K562 (cell line): Measurements from ENCODE around the gene TMEM203. TPM values are rescaled to one million over a fixed set of nuclear protein-coding genes. Genes with fewer than 3 reads are reported as not detected.

ENCODE experiments used
- C11orf30 ChIP-seq: fragments of 450-650 bp; IDR thresholded peaks from 2 replicates; pipeline ENCODE4 v1.6.1; 2016; ENCODE audit warnings: low read depth, mild to moderate bottlenecking
- CHD2 ChIP-seq: IDR thresholded peaks from 2 replicates; pipeline ENCODE4 v1.6.1; 2011; ENCODE audit warnings: low read depth, low read length
- CREB3L1 ChIP-seq: fragments of 450-650 bp; IDR thresholded peaks from 2 replicates; pipeline ENCODE4 v1.6.1; 2014; ENCODE audit warnings: low read depth, mild to moderate bottlenecking, moderate library complexity, borderline replicate concordance
- GATA2 ChIP-seq: sonication (generic); formaldehyde crosslinking; IDR thresholded peaks from 2 replicates; pipeline ENCODE4 v1.4.0; 2020; ENCODE audit warnings: mild to moderate bottlenecking, missing genetic modification reagents
- HOXB6 ChIP-seq: fragments of 250-450 bp; sonication (Bioruptor Pico); IDR thresholded peaks from 2 replicates; pipeline ENCODE4 v1.5.1; 2022; ENCODE audit warnings: mild to moderate bottlenecking, borderline replicate concordance
- RB1 ChIP-seq: fragments of 450-650 bp; IDR thresholded peaks from 2 replicates; pipeline ENCODE4 v1.6.1; 2017; ENCODE audit warnings: low read depth, mild to moderate bottlenecking
- SIN3A ChIP-seq, 2 experiments: fragments of 150-350 bp in 1 of 2; IDR thresholded peaks; 2 replicates each; pipeline ENCODE4 v1.6.1; 2011 to 2016; ENCODE audit warnings: borderline replicate concordance in 2 of 2, low read depth in 2 of 2, low read length in 2 of 2, mild to moderate bottlenecking in 2 of 2, moderate library complexity in 2 of 2; ENCODE audit not compliant: control insufficient read depth in 1 of 2
- TAL1 ChIP-seq: fragments of 450-650 bp; IDR thresholded peaks from 2 replicates; pipeline ENCODE4 v1.6.1; 2016; ENCODE audit warnings: mild to moderate bottlenecking
- TFAP4 ChIP-seq: sonication (generic); formaldehyde crosslinking; IDR thresholded peaks from 2 replicates; pipeline ENCODE4 v1.8.0; 2022; ENCODE audit warnings: missing genetic modification reagents, mild to moderate bottlenecking, moderate library complexity, borderline replicate concordance
- ZNF57 ChIP-seq: fragments of 450-650 bp; formaldehyde crosslinking; IDR thresholded peaks from 2 replicates; pipeline ENCODE4 v1.4.0; 2020; ENCODE audit warnings: mild to moderate bottlenecking, moderate library complexity
- polyA plus RNA-seq, 8 experiments: library from polyadenylated mRNA; depleted of rRNA in 4 of 8; stranded (reverse) in 5 of 8; unstranded in 3 of 8; fragments of >200 nt; fragmentation: Nextera tagmentation in 2 of 8; fragmentation: Illumina TruSeq in 1 of 8; extraction: Ambion mirVana in 2 of 8; extraction: Trizol in 1 of 8; gene quantifications; 2 replicates each; pipeline versions ENCODE4 v1.2.1 to v1.2.3, GENCODE V29; 2011 to 2014; ENCODE audit warnings: inconsistent platforms in 1 of 8, missing spikeins in 1 of 8
- total RNA-seq, 7 experiments: library from RNA; depleted of rRNA in 6 of 7; stranded (reverse); fragments of >200 nt in 6 of 7; fragmentation: Illumina TruSeq in 2 of 7; extraction: Trizol in 2 of 7; gene quantifications; 2 replicates each; pipeline versions ENCODE4 v1.2.1 to v1.2.3, GENCODE V29; 2011 to 2021; ENCODE audit warnings: low replicate concordance in 1 of 7
- TF ChIP-seq, protein P1 (sequence below): fragments of 250-450 bp; sonication (Bioruptor Pico); IDR thresholded peaks from 2 replicates; pipeline ENCODE4 v1.4.0; 2020; ENCODE audit warnings: mild to moderate bottlenecking, moderate library complexity
- TF ChIP-seq, protein P2 (sequence below): fragments of 450-650 bp; IDR thresholded peaks from 2 replicates; pipeline ENCODE4 v1.6.1; 2016; ENCODE audit warnings: mild to moderate bottlenecking
- TF ChIP-seq, protein P3 (sequence below): fragments of 450-650 bp; IDR thresholded peaks from 2 replicates; pipeline ENCODE4 v1.7.0; 2016; ENCODE audit warnings: borderline replicate concordance

TMEM203 gene
- total and polyA plus RNA-seq, 9 of the 15 experiments (the other 6 are each of a cell fraction or from before 2014, with no cell fraction given) = 8.8 to 59.5 (median 37.6) TPM

- TF ChIP-seq, protein P1, sequence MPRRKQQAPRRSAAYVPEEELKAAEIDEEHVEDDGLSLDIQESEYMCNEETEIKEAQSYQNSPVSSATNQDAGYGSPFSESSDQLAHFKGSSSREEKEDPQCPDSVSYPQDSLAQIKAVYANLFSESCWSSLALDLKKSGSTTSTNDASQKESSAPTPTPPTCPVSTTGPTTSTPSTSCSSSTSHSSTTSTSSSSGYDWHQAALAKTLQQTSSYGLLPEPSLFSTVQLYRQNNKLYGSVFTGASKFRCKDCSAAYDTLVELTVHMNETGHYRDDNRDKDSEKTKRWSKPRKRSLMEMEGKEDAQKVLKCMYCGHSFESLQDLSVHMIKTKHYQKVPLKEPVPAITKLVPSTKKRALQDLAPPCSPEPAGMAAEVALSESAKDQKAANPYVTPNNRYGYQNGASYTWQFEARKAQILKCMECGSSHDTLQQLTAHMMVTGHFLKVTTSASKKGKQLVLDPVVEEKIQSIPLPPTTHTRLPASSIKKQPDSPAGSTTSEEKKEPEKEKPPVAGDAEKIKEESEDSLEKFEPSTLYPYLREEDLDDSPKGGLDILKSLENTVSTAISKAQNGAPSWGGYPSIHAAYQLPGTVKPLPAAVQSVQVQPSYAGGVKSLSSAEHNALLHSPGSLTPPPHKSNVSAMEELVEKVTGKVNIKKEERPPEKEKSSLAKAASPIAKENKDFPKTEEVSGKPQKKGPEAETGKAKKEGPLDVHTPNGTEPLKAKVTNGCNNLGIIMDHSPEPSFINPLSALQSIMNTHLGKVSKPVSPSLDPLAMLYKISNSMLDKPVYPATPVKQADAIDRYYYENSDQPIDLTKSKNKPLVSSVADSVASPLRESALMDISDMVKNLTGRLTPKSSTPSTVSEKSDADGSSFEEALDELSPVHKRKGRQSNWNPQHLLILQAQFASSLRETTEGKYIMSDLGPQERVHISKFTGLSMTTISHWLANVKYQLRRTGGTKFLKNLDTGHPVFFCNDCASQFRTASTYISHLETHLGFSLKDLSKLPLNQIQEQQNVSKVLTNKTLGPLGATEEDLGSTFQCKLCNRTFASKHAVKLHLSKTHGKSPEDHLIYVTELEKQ (CRISPR knock-in tag) = no peak
- TF ChIP-seq, protein P2, sequence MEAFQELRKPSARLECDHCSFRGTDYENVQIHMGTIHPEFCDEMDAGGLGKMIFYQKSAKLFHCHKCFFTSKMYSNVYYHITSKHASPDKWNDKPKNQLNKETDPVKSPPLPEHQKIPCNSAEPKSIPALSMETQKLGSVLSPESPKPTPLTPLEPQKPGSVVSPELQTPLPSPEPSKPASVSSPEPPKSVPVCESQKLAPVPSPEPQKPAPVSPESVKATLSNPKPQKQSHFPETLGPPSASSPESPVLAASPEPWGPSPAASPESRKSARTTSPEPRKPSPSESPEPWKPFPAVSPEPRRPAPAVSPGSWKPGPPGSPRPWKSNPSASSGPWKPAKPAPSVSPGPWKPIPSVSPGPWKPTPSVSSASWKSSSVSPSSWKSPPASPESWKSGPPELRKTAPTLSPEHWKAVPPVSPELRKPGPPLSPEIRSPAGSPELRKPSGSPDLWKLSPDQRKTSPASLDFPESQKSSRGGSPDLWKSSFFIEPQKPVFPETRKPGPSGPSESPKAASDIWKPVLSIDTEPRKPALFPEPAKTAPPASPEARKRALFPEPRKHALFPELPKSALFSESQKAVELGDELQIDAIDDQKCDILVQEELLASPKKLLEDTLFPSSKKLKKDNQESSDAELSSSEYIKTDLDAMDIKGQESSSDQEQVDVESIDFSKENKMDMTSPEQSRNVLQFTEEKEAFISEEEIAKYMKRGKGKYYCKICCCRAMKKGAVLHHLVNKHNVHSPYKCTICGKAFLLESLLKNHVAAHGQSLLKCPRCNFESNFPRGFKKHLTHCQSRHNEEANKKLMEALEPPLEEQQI = no peak
- TF ChIP-seq TFAP4 (CRISPR knock-in tag) = peak; percentile 69; the same call in 1 of the 2 replicates
- TF ChIP-seq, protein P3, sequence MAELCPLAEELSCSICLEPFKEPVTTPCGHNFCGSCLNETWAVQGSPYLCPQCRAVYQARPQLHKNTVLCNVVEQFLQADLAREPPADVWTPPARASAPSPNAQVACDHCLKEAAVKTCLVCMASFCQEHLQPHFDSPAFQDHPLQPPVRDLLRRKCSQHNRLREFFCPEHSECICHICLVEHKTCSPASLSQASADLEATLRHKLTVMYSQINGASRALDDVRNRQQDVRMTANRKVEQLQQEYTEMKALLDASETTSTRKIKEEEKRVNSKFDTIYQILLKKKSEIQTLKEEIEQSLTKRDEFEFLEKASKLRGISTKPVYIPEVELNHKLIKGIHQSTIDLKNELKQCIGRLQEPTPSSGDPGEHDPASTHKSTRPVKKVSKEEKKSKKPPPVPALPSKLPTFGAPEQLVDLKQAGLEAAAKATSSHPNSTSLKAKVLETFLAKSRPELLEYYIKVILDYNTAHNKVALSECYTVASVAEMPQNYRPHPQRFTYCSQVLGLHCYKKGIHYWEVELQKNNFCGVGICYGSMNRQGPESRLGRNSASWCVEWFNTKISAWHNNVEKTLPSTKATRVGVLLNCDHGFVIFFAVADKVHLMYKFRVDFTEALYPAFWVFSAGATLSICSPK = no peak
- no peak for TF ChIP-seq SIN3A (IDR thresholded peaks at IDR 0.05; ENCODE audit: borderline replicate concordance in 2 of 2, control insufficient read depth in 1 of 2, low read depth in 2 of 2, low read length in 2 of 2)
- TF ChIP-seq C11orf30 = no peak
- no peak for TF ChIP-seq CREB3L1
- TF ChIP-seq RB1 = no peak
- no peak for TF ChIP-seq ZNF57 (CRISPR knock-in tag)
- TF ChIP-seq HOXB6 (CRISPR knock-in tag) = no peak
- TF ChIP-seq GATA2 (CRISPR knock-in tag) = no peak
- TF ChIP-seq CHD2 = no peak
- no peak for TF ChIP-seq TAL1
Measured at GRCh38 chr9:137253717-137254623, 48.5 kb upstream of the TMEM203 start (continued).
